ENCODE measurements around the gene SMG6.
A peak's percentile ranks its signal among the peaks of the same experiment; 100 is the strongest.

Gene SMG6

GRCh38 chr17:2076087-2076984 lies 227.2 kb downstream of the SMG6 start:
- DNase-seq (ENCODE audit: low spot score) = no peak

DNA sequence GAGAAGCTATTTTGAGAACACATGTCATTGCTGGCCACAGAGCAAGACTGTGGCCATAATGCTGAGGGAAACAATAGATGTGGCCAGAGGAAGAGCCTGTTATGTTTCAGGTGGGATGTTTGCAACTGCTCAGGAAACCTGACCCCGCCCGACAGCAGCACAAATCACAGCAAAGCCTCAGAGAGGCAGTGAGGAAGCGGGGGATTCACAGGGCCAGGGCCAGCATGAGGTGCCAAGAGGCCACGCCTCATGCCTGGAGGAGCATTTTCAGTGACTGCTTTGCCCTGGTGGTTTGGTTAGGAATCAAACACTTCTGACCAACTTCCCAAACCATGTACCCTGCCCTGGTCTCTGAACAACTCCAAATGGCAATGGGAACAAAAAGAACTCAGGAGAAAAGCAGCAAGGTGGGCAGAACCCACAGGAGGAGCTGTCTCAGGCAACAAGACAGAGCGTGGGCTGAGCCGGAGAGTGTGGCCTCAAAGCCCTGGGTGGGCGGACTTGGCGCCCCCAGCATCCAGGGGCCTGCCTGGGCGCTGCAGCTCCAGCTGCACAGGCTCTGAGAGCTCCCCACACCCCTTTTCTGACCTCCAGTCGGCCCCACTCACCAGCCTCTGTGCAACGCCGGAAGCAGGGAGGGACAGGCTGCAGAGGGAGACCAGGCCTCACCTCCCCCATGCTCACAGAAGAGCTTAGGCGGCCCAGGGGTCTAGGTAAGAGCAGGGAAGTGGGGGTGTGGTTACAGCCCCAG lies 228.1 kb downstream of the SMG6 start:
- no peak for DNase-seq (ENCODE audit: low spot score)

- no peak for DNase-seq (ENCODE audit: low spot score)
Observed at GRCh38 chr17:2074919-2075318, 228.7 kb downstream of the SMG6 start.

DNA sequence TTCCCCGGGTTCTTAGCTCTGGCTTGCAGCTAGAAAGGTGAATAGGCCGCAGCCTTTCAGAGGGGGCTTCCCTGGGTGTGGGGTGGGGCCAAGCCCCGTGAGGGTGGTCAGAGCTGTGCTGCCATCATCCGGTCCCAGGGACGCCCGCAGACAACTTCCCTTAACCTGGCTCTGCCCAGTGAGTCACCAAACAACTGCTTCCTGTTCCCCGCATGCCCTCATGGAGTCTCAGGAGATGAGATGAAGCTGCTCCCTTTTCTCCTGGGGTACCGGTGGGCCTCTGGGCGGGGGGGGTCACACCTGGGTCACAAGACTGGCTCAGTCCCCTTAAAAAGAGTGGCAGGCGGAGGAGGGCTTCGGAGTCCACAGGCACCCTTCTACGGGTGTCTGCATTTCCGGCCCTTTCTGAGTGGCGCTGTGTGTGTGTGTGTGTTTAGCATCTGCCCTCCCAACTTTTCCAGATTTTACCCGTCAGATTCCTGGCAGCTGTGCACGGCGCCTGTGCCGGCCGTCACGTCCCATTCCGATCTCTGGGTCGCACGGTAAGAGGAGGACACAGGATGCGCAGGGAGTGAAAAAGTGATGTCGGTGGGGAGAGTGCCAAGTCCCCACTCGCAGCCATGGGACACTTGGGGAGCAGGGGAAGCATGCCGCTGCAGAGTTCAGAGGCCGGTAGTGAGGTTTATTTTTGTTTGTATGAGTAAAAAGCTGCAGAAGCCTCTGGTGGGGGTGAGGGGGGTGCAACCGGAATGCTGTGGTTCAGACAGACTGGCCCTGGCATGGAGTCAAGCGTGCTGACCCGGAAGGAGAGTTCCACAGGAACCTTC lies 231.9 kb downstream of the SMG6 start:
- no peak for DNase-seq (ENCODE audit: low spot score)

DNA sequence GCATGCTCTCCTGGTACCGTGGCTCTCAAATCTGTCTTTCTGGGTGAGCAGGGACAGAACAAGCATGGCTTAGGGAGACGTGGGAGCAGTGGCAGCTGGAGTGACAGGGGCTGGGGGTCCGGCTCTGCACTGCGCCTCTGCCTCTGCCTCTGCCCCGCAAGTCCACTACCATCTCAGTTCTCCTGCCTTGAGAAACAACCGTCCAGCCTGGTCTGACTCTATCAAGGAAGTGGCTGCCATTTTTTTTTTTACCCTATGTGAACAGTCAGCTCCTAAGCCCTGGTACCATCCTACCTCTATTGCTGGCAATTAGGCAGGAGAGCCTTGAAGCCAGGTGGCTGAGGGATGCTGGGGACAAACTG lies 232.6 kb downstream of the SMG6 start:
- DNase-seq (ENCODE audit: low spot score) = no peak

DNA sequence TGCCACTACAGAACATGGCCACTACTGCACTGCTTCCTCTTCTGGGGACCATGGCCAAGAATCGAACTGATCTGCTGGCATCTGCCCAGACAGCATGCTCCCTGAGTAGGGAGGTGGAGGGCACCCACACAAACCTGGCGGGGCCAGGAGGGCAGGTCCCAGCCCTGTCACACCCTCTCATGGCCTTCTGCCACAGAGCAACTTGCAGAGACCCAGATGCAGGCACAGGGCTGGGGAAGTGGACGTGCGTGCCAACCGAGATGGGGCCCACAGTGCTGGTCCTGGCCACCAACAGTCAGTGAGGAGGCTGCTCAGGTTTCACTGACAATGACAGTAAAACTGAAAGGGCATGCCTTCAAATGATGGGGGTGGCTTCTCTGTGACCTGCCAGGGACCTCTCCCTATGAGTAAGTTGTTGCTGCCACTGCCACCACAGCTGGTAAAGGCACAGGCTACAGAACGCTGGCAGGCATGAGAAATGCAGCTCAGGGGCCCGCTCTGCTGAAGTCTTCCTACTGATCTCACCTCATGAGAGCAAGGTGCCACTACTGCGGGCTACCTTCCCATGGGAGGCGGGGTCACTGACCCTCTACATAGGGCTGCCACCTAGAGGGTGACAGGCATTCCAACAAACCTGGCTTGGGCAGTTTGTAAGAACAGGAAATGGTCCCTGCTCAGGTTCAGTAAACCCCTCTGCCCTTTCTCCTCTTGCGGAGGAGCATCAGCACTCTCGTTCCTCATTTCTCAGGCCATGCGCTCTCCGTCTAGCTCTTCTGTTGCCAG lies 233.2 kb downstream of the SMG6 start:
- DNase-seq (ENCODE audit: low spot score) = no peak

DNA sequence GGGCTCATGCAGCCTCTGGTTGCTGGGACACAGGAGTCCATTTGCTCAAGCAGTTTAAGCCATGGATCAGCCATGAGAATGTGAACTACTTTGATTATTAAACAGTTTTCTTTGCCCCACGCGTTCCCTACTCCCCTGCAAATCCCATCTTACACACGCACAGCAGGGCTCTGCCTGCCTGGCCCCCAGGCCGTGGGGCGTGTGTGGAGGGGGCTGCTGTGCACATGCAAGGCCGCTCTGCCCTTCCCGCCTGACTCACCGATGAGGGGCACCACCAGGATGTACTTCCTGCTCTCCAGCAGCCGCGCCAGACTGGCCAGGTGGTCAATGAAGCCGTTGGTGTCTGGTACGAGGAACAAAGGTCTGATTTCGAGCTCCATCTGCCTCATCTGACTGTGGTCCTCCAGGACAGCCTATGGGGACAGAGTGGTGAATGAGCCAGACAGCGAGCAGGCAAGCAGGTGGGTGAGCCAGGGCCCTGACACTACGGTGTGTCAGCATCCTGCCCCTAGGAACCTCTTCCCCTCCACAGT lies 235.0 kb downstream of the SMG6 start:
- peak; percentile 61 for DNase-seq (ENCODE audit: low spot score)

- peak; percentile 23 for DNase-seq (ENCODE audit: low spot score)
Observed at GRCh38 chr17:2068031-2068518, 235.5 kb downstream of the SMG6 start.

DNA sequence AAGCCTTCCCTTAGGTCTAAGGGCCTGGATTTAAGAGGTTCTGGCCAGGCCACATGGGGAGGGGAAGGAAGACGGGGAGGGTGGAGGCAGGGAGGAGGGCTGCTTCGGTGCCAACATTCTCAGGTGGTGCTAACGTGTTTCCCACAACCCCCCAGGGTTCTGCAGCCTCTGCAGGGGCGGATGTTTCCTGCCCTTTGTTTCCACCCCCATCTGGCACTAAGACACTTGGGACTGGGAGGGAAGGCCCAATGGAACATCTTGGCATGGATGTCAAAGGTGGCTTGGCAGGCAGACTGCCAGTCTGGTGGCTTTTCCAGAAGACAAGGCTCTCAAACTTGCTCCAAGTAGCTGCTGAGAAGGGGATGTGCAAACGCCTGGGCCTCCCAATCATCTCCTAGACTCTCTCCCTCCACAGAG lies 236.0 kb downstream of the SMG6 start:
- no peak for DNase-seq (ENCODE audit: low spot score)

DNA sequence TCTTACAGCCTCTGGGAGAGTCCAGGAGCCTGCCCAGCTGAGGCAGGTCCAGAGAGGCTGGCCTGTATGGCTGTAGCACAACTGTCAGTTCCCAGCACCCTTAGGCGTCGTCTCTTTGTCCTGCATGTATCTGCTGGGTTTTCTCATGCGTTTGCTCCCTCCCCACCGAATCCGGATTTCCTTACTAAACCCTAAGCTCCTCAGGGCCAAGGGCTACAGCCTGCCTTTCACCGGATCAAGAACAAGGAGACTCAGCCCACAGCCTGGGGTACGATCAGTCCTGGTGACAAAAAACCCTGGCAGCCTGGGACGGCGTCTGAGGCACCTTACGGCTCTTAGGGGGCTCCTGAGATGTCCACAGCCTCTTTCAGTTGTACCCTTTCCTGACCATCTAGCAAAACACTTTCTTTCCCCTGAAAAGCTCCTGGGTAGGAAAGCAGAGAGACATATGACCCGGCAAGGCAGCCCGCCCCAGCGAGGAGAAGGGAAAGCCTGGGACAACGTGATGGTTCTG lies 236.5 kb downstream of the SMG6 start:
- DNase-seq (ENCODE audit: low spot score) = no peak

DNA sequence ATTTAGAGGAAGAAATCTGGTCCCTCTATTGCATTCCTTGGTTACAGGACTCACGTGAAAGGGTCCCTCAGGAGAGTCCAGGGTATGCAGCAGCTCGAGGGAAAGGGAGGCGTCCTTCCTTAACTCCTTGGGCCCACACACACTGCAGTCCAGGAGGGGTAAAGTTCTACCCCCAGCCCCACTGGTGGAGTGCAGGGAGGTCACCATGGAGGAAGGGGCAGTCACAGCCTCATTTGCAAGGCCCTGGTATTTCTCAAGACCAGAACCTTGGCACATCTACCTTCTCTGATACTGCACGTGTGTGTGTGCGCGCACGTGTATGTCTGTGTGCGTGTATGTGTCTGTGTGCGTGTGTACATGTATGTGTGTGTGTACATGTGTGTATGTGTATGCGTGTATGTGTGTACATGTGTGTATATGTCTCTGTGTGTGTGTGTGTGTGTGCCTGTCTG lies 237.6 kb downstream of the SMG6 start:
- DNase-seq (ENCODE audit: low spot score) = no peak

DNA sequence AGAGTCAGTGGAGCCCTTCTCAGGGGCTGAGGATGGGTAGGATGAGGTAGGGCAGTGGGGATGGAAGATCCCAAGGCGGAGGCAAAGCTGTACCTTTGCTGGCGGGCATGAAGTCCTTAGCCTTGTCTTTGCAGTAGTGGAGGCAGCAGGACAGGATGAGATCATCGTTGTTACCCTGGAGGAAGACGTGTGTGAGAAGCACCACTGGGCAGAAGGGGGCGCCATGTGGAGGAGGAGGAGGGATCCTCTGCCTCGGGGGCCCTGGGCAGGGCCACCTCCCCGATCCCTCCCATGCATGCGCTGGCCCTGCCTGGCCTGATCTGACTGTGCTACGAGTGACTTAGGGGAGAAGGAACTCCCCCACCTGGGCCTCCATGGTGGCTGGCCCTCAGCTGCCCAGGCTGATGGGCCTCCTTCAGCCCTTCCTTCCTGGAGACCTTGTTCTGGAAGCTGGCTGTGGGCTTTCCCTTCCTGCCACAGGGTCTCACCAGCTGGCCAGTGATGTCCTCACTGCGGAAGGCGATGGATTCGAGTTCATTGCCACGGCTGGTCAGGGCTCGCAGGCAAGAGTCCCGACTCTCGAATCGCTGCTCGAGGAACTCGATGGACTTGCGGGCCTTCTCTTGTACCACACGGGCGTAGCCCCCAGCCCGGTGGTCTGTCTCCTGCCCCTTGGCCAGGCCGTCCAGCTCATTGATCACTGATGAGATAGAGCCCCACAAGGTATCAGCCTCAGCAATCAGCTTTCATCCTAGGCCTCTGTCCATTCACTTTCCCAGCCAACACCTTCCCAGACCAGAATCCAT lies 238.4 kb downstream of the SMG6 start:
- no peak for DNase-seq (ENCODE audit: low spot score)

GRCh38 chr17:2064520-2064971 lies 239.0 kb downstream of the SMG6 start:
- DNase-seq (ENCODE audit: low spot score) = no peak

DNA sequence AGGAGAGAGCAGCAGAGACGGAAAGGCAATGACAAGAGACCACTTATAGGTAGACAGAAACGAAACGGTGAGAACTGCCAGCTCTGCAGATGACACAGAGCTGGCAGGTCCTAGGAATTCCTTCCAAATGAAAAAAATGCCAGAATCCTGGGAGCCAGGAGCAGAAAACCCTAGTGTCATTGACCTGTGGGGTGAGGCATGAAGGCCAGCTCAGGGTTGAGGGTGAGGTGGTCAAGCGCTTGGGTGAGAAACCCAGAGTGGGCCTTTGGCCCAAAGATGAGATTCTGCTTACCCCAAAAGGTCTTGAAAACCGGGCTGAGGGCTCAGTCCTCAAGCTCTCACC lies 239.5 kb downstream of the SMG6 start:
- DNase-seq (ENCODE audit: low spot score) = no peak

DNA sequence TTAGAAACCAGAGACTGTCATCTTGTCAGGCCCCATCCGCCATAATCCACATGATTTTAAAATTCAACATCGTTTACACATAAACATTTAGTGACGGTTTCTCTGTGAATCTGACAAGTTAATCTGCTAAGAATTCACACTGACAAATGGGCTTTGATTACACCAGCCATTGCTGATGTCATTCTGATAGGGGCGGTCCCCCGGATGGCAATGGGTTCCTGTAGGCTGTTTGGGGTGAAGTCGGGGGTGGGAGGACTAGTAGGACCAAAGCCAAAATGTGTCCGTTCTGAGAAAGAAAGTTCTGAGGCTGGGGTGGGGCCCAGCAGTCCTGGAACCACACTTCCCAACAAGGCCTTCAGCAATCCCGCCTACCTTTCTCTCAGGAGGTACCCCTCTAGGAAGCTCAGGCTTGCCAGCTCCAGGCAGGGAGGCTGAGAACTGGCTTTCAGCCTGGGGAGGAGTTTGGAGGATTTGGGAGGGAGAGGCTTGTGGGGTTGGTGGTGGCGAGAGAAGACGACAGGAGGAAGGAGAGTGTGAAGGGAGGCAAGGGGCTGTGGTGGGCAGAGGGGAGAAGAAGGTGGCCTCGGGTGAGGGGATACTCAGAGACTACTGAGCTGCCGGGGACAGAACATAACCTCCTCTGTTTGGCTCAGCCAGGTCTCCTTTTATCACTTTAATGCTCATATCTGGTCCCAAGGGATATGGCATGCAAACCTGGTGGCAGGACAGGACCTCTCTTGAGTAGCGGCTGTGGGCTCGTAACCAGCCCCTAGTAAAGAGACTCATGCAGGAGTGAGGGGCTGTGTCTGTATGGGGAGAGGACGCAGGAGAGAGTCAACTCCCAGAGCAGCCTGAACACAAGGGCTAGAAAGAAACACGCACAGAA lies 240.1 kb downstream of the SMG6 start:
- DNase-seq (ENCODE audit: low spot score) = no peak

GRCh38 chr17:2062571-2063183 lies 240.9 kb downstream of the SMG6 start:
- no peak for DNase-seq (ENCODE audit: low spot score)

DNA sequence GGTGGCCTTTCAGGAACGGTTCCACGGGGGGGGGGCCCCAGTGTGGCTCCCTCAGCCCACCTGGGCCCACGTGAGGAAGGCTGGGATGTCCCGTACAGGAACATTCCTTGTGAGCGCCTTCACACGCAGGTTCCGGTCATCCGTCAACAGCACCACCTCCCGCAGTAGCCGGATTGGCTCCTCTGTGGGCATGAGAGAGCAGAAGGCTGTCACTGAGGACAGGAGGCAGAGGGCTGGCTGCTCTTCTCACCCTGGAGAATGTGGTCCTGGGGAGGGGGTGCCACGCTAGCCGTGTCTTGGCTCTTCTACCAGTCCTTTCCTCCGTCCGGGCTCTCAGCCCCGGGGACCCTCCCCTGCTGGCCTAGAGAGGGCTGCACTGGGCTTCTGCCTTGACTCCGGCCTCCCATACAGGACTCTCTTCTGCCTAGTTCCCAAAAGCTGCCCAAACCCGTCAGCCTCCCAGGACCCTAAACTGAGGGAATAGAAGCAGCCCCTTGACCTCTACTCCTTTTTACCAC lies 242.1 kb downstream of the SMG6 start:
- DNase-seq (ENCODE audit: low spot score) = no peak

GRCh38 chr17:2060681-2061440 lies 242.7 kb downstream of the SMG6 start:
- no peak for DNase-seq (ENCODE audit: low spot score)

All from kidney tubule cell (primary cell).